GM19238 (cell line): ENCODE measurements around the gene KIRREL3.

Experiments
- DNase-seq: peaks from one replicate; pipeline ENCODE4 v3.0.0; 2011; ENCODE audit warnings: low spot score; ENCODE audit not compliant: insufficient read length

The KIRREL3 gene

GRCh38 chr11:126679033-126679432 is 321.5 kb downstream of the KIRREL3 start:
- no peak for DNase-seq

GRCh38 chr11:126676536-126676935 is 324.0 kb downstream of the KIRREL3 start:
- DNase-seq: no peak

GRCh38 chr11:126673319-126673718 is 327.3 kb downstream of the KIRREL3 start:
- DNase-seq: no peak

GRCh38 chr11:126669416-126669815 is 331.2 kb downstream of the KIRREL3 start:
- DNase-seq: no peak

- no peak for DNase-seq
Observed at GRCh38 chr11:126664643-126665042, 335.9 kb downstream of the KIRREL3 start.

- DNase-seq: no peak
Observed at GRCh38 chr11:126663749-126664592, 336.6 kb downstream of the KIRREL3 start.

GRCh38 chr11:126662035-126662790 is 338.4 kb downstream of the KIRREL3 start:
- DNase-seq: no peak

- no peak for DNase-seq
Observed at GRCh38 chr11:126660761-126661425, 339.7 kb downstream of the KIRREL3 start.

GRCh38 chr11:126660321-126660720 is 340.2 kb downstream of the KIRREL3 start:
- DNase-seq: no peak

- no peak for DNase-seq
Observed at GRCh38 chr11:126658306-126659056, 342.1 kb downstream of the KIRREL3 start.

GRCh38 chr11:126655807-126656128 is 344.8 kb downstream of the KIRREL3 start:
- no peak for DNase-seq

- no peak for DNase-seq
Observed at GRCh38 chr11:126654886-126655806, 345.4 kb downstream of the KIRREL3 start.

- no peak for DNase-seq
Observed at GRCh38 chr11:126653040-126653439, 347.5 kb downstream of the KIRREL3 start.

- no peak for DNase-seq
Observed at GRCh38 chr11:126647735-126648134, 352.8 kb downstream of the KIRREL3 start.

- no peak for DNase-seq
Observed at GRCh38 chr11:126646701-126647557, 353.6 kb downstream of the KIRREL3 start.

- DNase-seq: no peak
Observed at GRCh38 chr11:126645186-126645585, 355.4 kb downstream of the KIRREL3 start.

GRCh38 chr11:126640186-126640585 is 360.4 kb downstream of the KIRREL3 start:
- DNase-seq: no peak

GRCh38 chr11:126639692-126640091 is 360.9 kb downstream of the KIRREL3 start:
- DNase-seq: no peak

- no peak for DNase-seq
Observed at GRCh38 chr11:126638648-126639047, 361.9 kb downstream of the KIRREL3 start.
